Mesenchymal stem cell (in vitro differentiated cells and primary cell): ENCODE results near the gene NMU.

Experiments
- DNase-seq: peaks from one replicate; pipeline ENCODE4 v3.0.0-alpha.2; 2013
- H2AFZ ChIP-seq: one replicate; pipeline ENCODE4 v1.6.1; 2013; ENCODE audit warnings: low read depth, mild to moderate bottlenecking, control low read depth, inconsistent platforms, low read length, moderate library complexity
- H2AK5ac ChIP-seq: 2 replicates; pipeline ENCODE4 v1.6.1; 2013; ENCODE audit warnings: low read length, moderate library complexity, mild to moderate bottlenecking, inconsistent platforms; ENCODE audit not compliant: severe bottlenecking
- H2BK120ac ChIP-seq: one replicate; pipeline ENCODE4 v1.6.1; 2013; ENCODE audit warnings: low read depth, mild to moderate bottlenecking, inconsistent platforms, low read length, moderate library complexity
- H2BK12ac ChIP-seq, 2 experiments: one replicate each; pipeline ENCODE4 v1.6.1; 2013; ENCODE audit warnings: inconsistent platforms in 2 of 2, low read length in 2 of 2, mild to moderate bottlenecking in 2 of 2, moderate library complexity in 2 of 2, control low read depth in 1 of 2
- H2BK15ac ChIP-seq: one replicate; pipeline ENCODE4 v1.6.1; 2013; ENCODE audit warnings: mild to moderate bottlenecking, low read depth, inconsistent platforms; ENCODE audit not compliant: poor library complexity, severe bottlenecking
- H2BK5ac ChIP-seq: 2 replicates; pipeline ENCODE4 v1.6.1; 2013; ENCODE audit warnings: low read depth, mild to moderate bottlenecking, low read length, control low read depth, inconsistent platforms; ENCODE audit not compliant: poor library complexity, severe bottlenecking
- H3K14ac ChIP-seq, 2 experiments: one replicate each; pipeline ENCODE4 v1.6.1; 2013; ENCODE audit warnings: inconsistent platforms in 2 of 2, low read length in 2 of 2, control low read depth in 1 of 2, mild to moderate bottlenecking in 1 of 2, moderate library complexity in 1 of 2
- H3K18ac ChIP-seq, 2 experiments: one replicate each; pipeline ENCODE4 v1.6.1; 2013; ENCODE audit warnings: inconsistent platforms in 2 of 2, low read length in 2 of 2, control low read depth in 1 of 2, low read depth in 1 of 2, mild to moderate bottlenecking in 1 of 2
- H3K23ac ChIP-seq, 2 experiments: one replicate each; pipeline ENCODE4 v1.6.1; 2013; ENCODE audit warnings: inconsistent platforms in 2 of 2, low read length in 2 of 2, mild to moderate bottlenecking in 2 of 2, moderate library complexity in 2 of 2, control low read depth in 1 of 2
- H3K27ac ChIP-seq: 2 replicates; pipeline ENCODE4 v1.5.1; 2013; ENCODE audit warnings: mild to moderate bottlenecking, moderate library complexity, low read length, control low read depth, inconsistent platforms; ENCODE audit not compliant: poor library complexity, severe bottlenecking
- H3K27me3 ChIP-seq, 2 experiments: 2 replicates each; pipeline versions ENCODE4 v1.6.1 to v1.7.0; 2013; ENCODE audit warnings: low read length in 2 of 2, mild to moderate bottlenecking in 2 of 2, moderate library complexity in 2 of 2, control low read depth in 1 of 2, inconsistent platforms in 1 of 2; ENCODE audit not compliant: control insufficient read depth in 1 of 2, insufficient read depth in 1 of 2
- H3K36me3 ChIP-seq, 2 experiments: 2 replicates each; pipeline versions ENCODE4 v1.6.1 to v1.7.0; 2013; ENCODE audit warnings: low read length in 2 of 2, control low read depth in 1 of 2, inconsistent platforms in 1 of 2, low read depth in 1 of 2, mild to moderate bottlenecking in 1 of 2; ENCODE audit not compliant: insufficient read depth in 2 of 2, control insufficient read depth in 1 of 2
- H3K4ac ChIP-seq, 2 experiments: one replicate each; pipeline ENCODE4 v1.6.1; 2013; ENCODE audit warnings: inconsistent platforms in 2 of 2, low read length in 2 of 2, mild to moderate bottlenecking in 2 of 2, moderate library complexity in 2 of 2, control low read depth in 1 of 2, low read depth in 1 of 2
- H3K4me1 ChIP-seq: 2 replicates; pipeline ENCODE4 v1.6.1; 2013; ENCODE audit warnings: low read depth, low read length, control low read depth; ENCODE audit not compliant: control insufficient read depth, insufficient read depth
- H3K4me2 ChIP-seq: 2 replicates; pipeline ENCODE4 v1.6.1; 2013; ENCODE audit warnings: low read length, mild to moderate bottlenecking, inconsistent platforms; ENCODE audit not compliant: poor library complexity, severe bottlenecking
- H3K4me3 ChIP-seq, 2 experiments: 2 replicates each; pipeline versions ENCODE4 v1.5.1 to v1.7.0; 2013; ENCODE audit warnings: low read length in 2 of 2, mild to moderate bottlenecking in 2 of 2, control low read depth in 1 of 2, low read depth in 1 of 2; ENCODE audit not compliant: insufficient read depth in 1 of 2
- H3K79me1 ChIP-seq: replicated peaks from 2 replicates; pipeline ENCODE4 v1.6.1; 2013; ENCODE audit warnings: mild to moderate bottlenecking, control low read depth, low read length, inconsistent platforms; ENCODE audit not compliant: poor library complexity, severe bottlenecking
- H3K9ac ChIP-seq: 2 replicates; pipeline ENCODE4 v1.7.0; 2013; ENCODE audit warnings: mild to moderate bottlenecking, low read length, moderate library complexity
- H3K9me3 ChIP-seq: 2 replicates; pipeline ENCODE4 v1.7.0; 2013; ENCODE audit warnings: mild to moderate bottlenecking, low read length; ENCODE audit not compliant: control insufficient read depth
- H4K8ac ChIP-seq: one replicate; pipeline ENCODE4 v1.6.1; 2013; ENCODE audit warnings: inconsistent platforms, mild to moderate bottlenecking, low read length, moderate library complexity
- H4K91ac ChIP-seq: one replicate; pipeline ENCODE4 v1.6.1; 2013; ENCODE audit warnings: mild to moderate bottlenecking, low read length, inconsistent platforms
- WGBS: methylation state at CpG from one replicate; pipeline ENCODE4 v1.1.7; 2013; ENCODE audit warnings: mixed read lengths; 5-methylcytosine and 5-hydroxymethylcytosine counted together

Gene NMU

DNA sequence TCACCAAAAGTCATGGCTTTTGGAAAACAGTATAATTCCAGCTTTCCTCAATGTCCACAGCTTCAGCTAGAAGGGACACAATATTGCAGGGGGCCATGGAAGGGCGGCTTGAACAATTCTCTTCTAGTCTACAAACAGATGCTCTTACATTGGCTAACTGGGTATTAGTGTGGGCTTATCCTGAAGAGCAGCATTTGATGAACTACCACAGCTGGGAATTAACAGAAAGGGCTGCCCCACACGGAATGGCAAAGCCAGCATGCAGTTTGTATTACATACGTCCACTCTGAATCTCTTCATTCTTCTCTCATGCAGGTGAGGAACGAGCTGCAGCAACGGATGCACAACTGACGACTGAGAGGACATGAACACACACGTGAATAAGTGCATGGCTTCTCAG lies 31.1 kb downstream of the NMU start:
- Histone ChIP-seq H3K27me3 (no peaks in the 10 kb centered on the region), H2AK5ac (no peak overlapping the region)
- WGBS, result 87% methylated on average over 7 of the region's 7 CpGs

DNA sequence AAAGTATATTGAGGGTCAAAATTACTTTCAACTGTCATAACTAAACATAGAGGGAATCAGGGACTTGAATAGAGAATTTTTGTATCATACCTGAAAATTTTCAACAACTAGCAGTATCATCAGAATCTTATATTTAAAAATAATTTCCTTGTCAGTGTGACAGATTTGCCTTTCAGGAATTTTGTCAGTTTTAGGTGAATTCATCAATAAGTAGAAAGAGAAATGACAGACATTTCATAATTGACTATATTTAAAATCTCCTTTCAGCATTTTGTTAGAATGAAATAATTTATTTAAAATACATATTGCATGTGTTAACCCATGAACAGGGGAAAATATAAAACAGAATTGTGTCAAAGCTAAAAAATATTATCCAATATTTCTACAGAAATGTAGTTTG lies 35.5 kb downstream of the NMU start:
- Histone ChIP-seq H2BK120ac (no peak overlapping the region), H3K18ac (no peak overlapping the region), H3K4me2 (no peak overlapping the region), H2AK5ac (no peak overlapping the region), H3K9ac (no peak overlapping the region), H3K4me1 (no peaks in the 10 kb centered on the region), H2BK12ac (no peak overlapping the region), H3K23ac (no peak overlapping the region), H2BK15ac (no peak overlapping the region), H2AFZ (no peak overlapping the region), H2BK5ac (no peak overlapping the region), H3K27ac (no peak overlapping the region), H3K36me3 (no peaks in the 10 kb centered on the region), H3K79me1 (no peaks in the 10 kb centered on the region), H3K4me3 (no peak overlapping the region), H3K4ac (no peak overlapping the region), H3K27me3 (no peaks in the 10 kb centered on the region), H3K9me3 (no peaks in the 10 kb centered on the region), H4K8ac (no peak overlapping the region), H3K14ac (no peak overlapping the region), H4K91ac (no peak overlapping the region)
- no peak for DNase-seq

More for the DNA sequence above, 31.1 kb downstream of the NMU start:
- H3K4ac ChIP-seq, result no peak overlapping the region
- H3K27ac ChIP-seq, result no peak overlapping the region
- no peaks in the 10 kb centered on the region for H3K79me1 ChIP-seq
- no peaks in the 10 kb centered on the region for H3K36me3 ChIP-seq
- no peak overlapping the region for H3K23ac ChIP-seq
- H2AFZ ChIP-seq, result no peak overlapping the region
- H3K14ac ChIP-seq, result no peak overlapping the region
- no peak overlapping the region for H2BK120ac ChIP-seq
- no peak overlapping the region for H4K8ac ChIP-seq
- H3K4me2 ChIP-seq, result no peak overlapping the region
- no peak overlapping the region for H2BK5ac ChIP-seq
- no peak overlapping the region for H4K91ac ChIP-seq
- no peak overlapping the region for H2BK15ac ChIP-seq
- no peak overlapping the region for H3K9ac ChIP-seq
- no peak overlapping the region for H2BK12ac ChIP-seq
- H3K4me1 ChIP-seq, result no peaks in the 10 kb centered on the region
- no peak for DNase-seq
- no peak overlapping the region for H3K18ac ChIP-seq
- H3K4me3 ChIP-seq, result no peak overlapping the region
- H3K9me3 ChIP-seq, result no peaks in the 10 kb centered on the region

DNA sequence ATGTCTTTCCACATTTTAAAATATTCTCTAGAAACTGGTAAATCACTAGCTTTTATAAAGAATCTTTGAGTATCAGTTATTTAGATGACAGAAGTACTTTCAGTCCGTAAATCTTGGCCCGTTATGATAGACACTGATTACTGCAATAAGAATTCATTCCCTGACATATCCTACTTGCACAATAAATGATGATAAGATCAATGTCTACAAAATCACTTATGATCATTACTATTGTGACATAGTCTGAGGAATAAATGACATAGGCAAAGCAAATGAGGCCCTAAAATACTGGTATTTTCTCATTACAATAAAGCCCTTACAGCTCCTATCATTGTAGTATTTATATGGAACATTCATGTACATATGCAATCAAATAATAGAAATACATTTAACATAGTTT lies 37.5 kb downstream of the NMU start:
- no peak overlapping the region for H2AFZ ChIP-seq
- no peak overlapping the region for H3K23ac ChIP-seq
- no peak overlapping the region for H4K8ac ChIP-seq
- H3K79me1 ChIP-seq, result no peaks in the 10 kb centered on the region
- H3K4me2 ChIP-seq, result no peak overlapping the region
- H2BK15ac ChIP-seq, result no peak overlapping the region
- H3K36me3 ChIP-seq, result no peaks in the 10 kb centered on the region
- no peak overlapping the region for H2BK5ac ChIP-seq
- H4K91ac ChIP-seq, result no peak overlapping the region
- no peak overlapping the region for H3K14ac ChIP-seq
- no peak overlapping the region for H2BK120ac ChIP-seq
- no peak for DNase-seq
- no peaks in the 10 kb centered on the region for H3K4me1 ChIP-seq
- no peak overlapping the region for H3K4me3 ChIP-seq
- H3K18ac ChIP-seq, result no peak overlapping the region
- H2AK5ac ChIP-seq, result no peak overlapping the region
- WGBS, result no CpG with 5 or more reads among the region's 2 CpGs
- no peaks in the 10 kb centered on the region for H3K9me3 ChIP-seq
- no peak overlapping the region for H3K27ac ChIP-seq
- H3K27me3 ChIP-seq, result no peaks in the 10 kb centered on the region
- no peak overlapping the region for H3K9ac ChIP-seq
- no peak overlapping the region for H2BK12ac ChIP-seq
- H3K4ac ChIP-seq, result no peak overlapping the region

DNA sequence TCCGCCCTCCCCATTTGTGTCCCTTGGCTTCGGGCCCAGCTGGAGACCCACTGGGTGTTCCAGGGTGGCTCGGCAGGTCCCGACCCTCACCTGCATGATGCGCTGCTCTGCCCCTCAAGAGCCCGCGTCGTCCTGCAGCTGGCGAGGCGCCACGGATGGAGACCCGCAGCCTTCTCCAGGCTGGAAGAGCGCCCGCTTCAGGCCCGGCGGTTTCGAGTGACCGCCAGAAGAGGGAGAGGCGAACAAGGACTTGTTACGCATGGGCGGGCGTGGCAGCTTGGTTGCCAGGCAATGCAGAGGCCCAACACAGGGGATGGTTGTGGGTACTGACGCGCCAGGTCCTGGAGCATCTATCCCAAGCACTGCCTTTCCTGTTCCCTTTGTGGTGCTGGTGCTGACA lies 44.1 kb downstream of the NMU start, which contains the start of gene PDCL2:
TSS of gene PDCL2 (minus strand) at position 232 of the 400 bp plus-strand sequence. CDS start at position 96, 136 bp downstream.
- Histone ChIP-seq H3K4me2 (no peak within 1 kb of the TSS), H3K4me1 (no peaks in the 10 kb centered on the region), H3K9ac (no peak within 1 kb of the TSS), H2BK15ac (no peak within 1 kb of the TSS), H2AFZ (no peak within 1 kb of the TSS), H2AK5ac (no peak within 1 kb of the TSS), H4K8ac (no peak within 1 kb of the TSS), H3K27ac (no peak within 1 kb of the TSS), H3K27me3 (no peaks in the 10 kb centered on the region), H4K91ac (no peak within 1 kb of the TSS), H3K4me3 (no peak within 1 kb of the TSS), H3K79me1 (no peaks in the 10 kb centered on the region), H3K36me3 (no peaks in the 10 kb centered on the region), H2BK120ac (no peak within 1 kb of the TSS), H3K4ac (no peak within 1 kb of the TSS), H3K14ac (no peak within 1 kb of the TSS), H3K9me3 (peaks cover 3% of the 10 kb centered on the region), H3K23ac (no peak within 1 kb of the TSS), H2BK5ac (no peak within 1 kb of the TSS), H2BK12ac (no peak within 1 kb of the TSS), H3K18ac (no peak within 1 kb of the TSS)
- DNase-seq, result no peak
- WGBS, result 86% methylated on average over 23 of the region's 24 CpGs
